IMR-90 (cell line): ENCODE data around the gene IFT25. TPM values are rescaled to one million over a fixed set of nuclear protein-coding genes. Genes with fewer than 3 reads are reported as not detected.

ENCODE experiments used
- ATAC-seq: fragments of 200-7000 bp; cut with Tn5 transposase; 2 replicates; pipeline ENCODE4 v1.9.1; 2020; ENCODE audit warnings: low read depth, mild to moderate bottlenecking, moderate library complexity
- BruUV-seq: library from RNA; stranded (reverse); fragments of 400-500 nt; replicated peaks from 2 replicates; lab custom pipeline; 2021; lab: Mats Ljungman, UMichigan
- CTCF ChIA-PET: fragments of 300-600 bp; formaldehyde crosslinking; extraction: SDS; loops from one replicate; lab custom pipeline; 2021; ENCODE audit warnings: antibody characterized with exemption; lab: Yijun Ruan, JAX
- POLR2A ChIA-PET: fragments of 300-600 bp; sonication (Branson Sonifier 250); formaldehyde crosslinking; loops from one replicate; lab custom pipeline; 2022; ENCODE audit warnings: antibody characterized with exemption; ENCODE audit not compliant: unreplicated experiment; lab: Charles Lee
- DNase-seq: peaks from one replicate; pipeline ENCODE4 v3.0.0; 2013
- H2AFZ ChIP-seq: replicated peaks from 2 replicates; pipeline ENCODE3; 2013; ENCODE audit warnings: low read length, mild to moderate bottlenecking; ENCODE audit not compliant: poor library complexity
- H2AK5ac ChIP-seq: 2 replicates; pipeline ENCODE4 v1.6.1; 2013; ENCODE audit warnings: low read depth, low read length, inconsistent platforms
- H2AK9ac ChIP-seq: replicated peaks from 2 replicates; pipeline ENCODE3; 2013; ENCODE audit warnings: mild to moderate bottlenecking, low read depth, low read length, moderate library complexity; ENCODE audit not compliant: poor library complexity
- H2BK120ac ChIP-seq: 2 replicates; pipeline ENCODE4 v1.6.1; 2013; ENCODE audit warnings: low read depth, low read length, inconsistent platforms
- H2BK15ac ChIP-seq: 3 replicates; pipeline ENCODE4 v1.6.1; 2013; ENCODE audit warnings: low read depth, low read length, inconsistent platforms
- H2BK20ac ChIP-seq: 2 replicates; pipeline ENCODE4 v1.6.1; 2013; ENCODE audit warnings: low read depth, mild to moderate bottlenecking, inconsistent platforms, low read length, moderate library complexity
- H2BK5ac ChIP-seq: 2 replicates; pipeline ENCODE4 v1.6.1; 2013; ENCODE audit warnings: mild to moderate bottlenecking, low read depth, low read length, inconsistent platforms; ENCODE audit not compliant: poor library complexity, severe bottlenecking
- H3K14ac ChIP-seq: replicated peaks from 2 replicates; pipeline ENCODE4 v1.6.1; 2013; ENCODE audit warnings: low read depth, low read length, inconsistent platforms
- H3K18ac ChIP-seq: 2 replicates; pipeline ENCODE4 v1.6.1; 2013; ENCODE audit warnings: low read depth, low read length, control low read depth
- H3K23ac ChIP-seq: 2 replicates; pipeline ENCODE4 v1.6.1; 2013; ENCODE audit warnings: low read depth, low read length, inconsistent platforms
- H3K27ac ChIP-seq: 2 replicates; pipeline ENCODE4 v1.5.1; 2013; ENCODE audit warnings: mild to moderate bottlenecking, control low read depth, low read length; ENCODE audit not compliant: insufficient read depth
- H3K27me3 ChIP-seq: 2 replicates; pipeline ENCODE4 v1.6.1; 2013; ENCODE audit warnings: low read length; ENCODE audit not compliant: control insufficient read depth, insufficient read depth
- H3K36me3 ChIP-seq: 2 replicates; pipeline ENCODE4 v1.6.1; 2013; ENCODE audit warnings: low read length, mixed read lengths; ENCODE audit not compliant: control insufficient read depth, insufficient read depth
- H3K4ac ChIP-seq: 2 replicates; pipeline ENCODE4 v1.6.1; 2013; ENCODE audit warnings: low read depth, low read length, inconsistent platforms
- H3K4me1 ChIP-seq: 2 replicates; pipeline ENCODE4 v1.6.1; 2013; ENCODE audit warnings: low read length, mixed read lengths; ENCODE audit not compliant: control insufficient read depth, insufficient read depth
- H3K4me2 ChIP-seq: 2 replicates; pipeline ENCODE4 v1.6.1; 2013; ENCODE audit warnings: low read depth, mild to moderate bottlenecking, control low read depth, low read length, moderate library complexity
- H3K4me3 ChIP-seq: 2 replicates; pipeline ENCODE4 v1.5.1; 2013; ENCODE audit warnings: low read depth, mild to moderate bottlenecking, control low read depth, low read length, moderate library complexity; ENCODE audit not compliant: insufficient read depth
- H3K56ac ChIP-seq: 2 replicates; pipeline ENCODE4 v1.6.1; 2013; ENCODE audit warnings: low read length, inconsistent platforms; ENCODE audit not compliant: insufficient read depth; ENCODE audit errors: extremely low read depth
- H3K79me1 ChIP-seq, 2 experiments: 2 replicates each; pipeline ENCODE4 v1.6.1; 2013; ENCODE audit warnings: low read length in 2 of 2, inconsistent platforms in 1 of 2, low read depth in 1 of 2
- H3K9ac ChIP-seq: 2 replicates; pipeline ENCODE4 v1.6.1; 2013; ENCODE audit warnings: low read depth, low read length, control low read depth
- H3K9me1 ChIP-seq: 2 replicates; pipeline ENCODE4 v1.6.1; 2013; ENCODE audit warnings: low read length, inconsistent platforms; ENCODE audit not compliant: insufficient read depth
- H3K9me3 ChIP-seq: 2 replicates; pipeline ENCODE4 v1.6.1; 2013; ENCODE audit warnings: low read length; ENCODE audit not compliant: control insufficient read depth, insufficient read depth
- H4K20me1 ChIP-seq: 2 replicates; pipeline ENCODE4 v1.6.1; 2013; ENCODE audit warnings: low read length, inconsistent platforms; ENCODE audit not compliant: insufficient read depth
- H4K5ac ChIP-seq: 2 replicates; pipeline ENCODE4 v1.6.1; 2013; ENCODE audit warnings: mild to moderate bottlenecking, low read depth, low read length, control low read depth
- H4K8ac ChIP-seq, 2 experiments: 2 replicates each; pipeline ENCODE4 v1.6.1; 2013; ENCODE audit warnings: low read depth in 2 of 2, low read length in 2 of 2, control low read depth in 1 of 2, inconsistent platforms in 1 of 2
- H4K91ac ChIP-seq: 2 replicates; pipeline ENCODE4 v1.6.1; 2013; ENCODE audit warnings: low read depth, low read length, inconsistent platforms; ENCODE audit not compliant: insufficient read depth
- BHLHE40 ChIP-seq: fragments of 150-350 bp; IDR thresholded peaks from 2 replicates; pipeline ENCODE4 v1.6.1; 2016; ENCODE audit warnings: mild to moderate bottlenecking, low read depth, low read length
- CHD1 ChIP-seq: IDR thresholded peaks from 2 replicates; pipeline ENCODE4 v1.6.1; 2012; ENCODE audit warnings: low read depth, low read length, improper control_type of control experiment
- ELK1 ChIP-seq: fragments of 150-350 bp; IDR thresholded peaks from 2 replicates; pipeline ENCODE4 v1.6.1; 2016; ENCODE audit warnings: low read depth, mild to moderate bottlenecking, low read length, moderate library complexity, borderline replicate concordance
- FOS ChIP-seq: fragments of 150-350 bp; IDR thresholded peaks from 2 replicates; pipeline ENCODE4 v1.6.1; 2016; ENCODE audit warnings: low read depth, low read length
- MAFK ChIP-seq: IDR thresholded peaks from 2 replicates; pipeline ENCODE4 v1.6.1; 2012; ENCODE audit warnings: low read depth, low read length, improper control_type of control experiment
- POLR2A ChIP-seq: IDR thresholded peaks from 2 replicates; pipeline ENCODE4 v1.6.1; 2012; ENCODE audit warnings: mild to moderate bottlenecking, low read depth, low read length
- RAD21 ChIP-seq: IDR thresholded peaks from 2 replicates; pipeline ENCODE4 v1.6.1; 2012; ENCODE audit warnings: low read length, improper control_type of control experiment
- RCOR1 ChIP-seq: IDR thresholded peaks from 2 replicates; pipeline ENCODE4 v1.6.1; 2012; ENCODE audit warnings: mild to moderate bottlenecking, low read length, improper control_type of control experiment; ENCODE audit not compliant: insufficient replicate concordance
- RFX5 ChIP-seq: IDR thresholded peaks from 2 replicates; pipeline ENCODE4 v1.8.0; 2012; ENCODE audit warnings: low read depth, mild to moderate bottlenecking, low read length, moderate library complexity
- WGBS, 2 experiments: methylation state at CpG; one replicate each; pipeline versions ENCODE4 v1.1.5 to v1.1.7; 2013; ENCODE audit warnings: missing lambda C conversion rate in 2 of 2; ENCODE audit not compliant: insufficient read length in 1 of 2; ENCODE audit errors: extremely low coverage in 2 of 2; 5-methylcytosine and 5-hydroxymethylcytosine counted together
- dilution Hi-C: fragments of 300-500 bp; cut with HindIII; formaldehyde crosslinking; loops from one replicate; pipeline ENCODE4 v1.14.3; 2018; ENCODE audit warnings: low sequenced_read_pairs; ENCODE audit not compliant: unreplicated experiment
- in situ Hi-C: fragments of 300-500 bp; cut with MboI; formaldehyde crosslinking; loops from 3 replicates; pipeline ENCODE4 v1.14.3; 2019; ENCODE audit warnings: low sequenced_read_pairs, inconsistent platforms, mixed read lengths
- intact Hi-C: fragments of 100-400 bp; cut with micrococcal nuclease; formaldehyde crosslinking; loops from 2 replicates; pipeline ENCODE4 v1.10.0; 2022
- polyA plus RNA-seq, 3 experiments: library from polyadenylated mRNA; depleted of rRNA; stranded (reverse); fragments of >200 nt; gene quantifications; 2 replicates each; pipeline ENCODE4 v1.2.3, GENCODE V29; 2012; ENCODE audit warnings: low replicate concordance in 1 of 3
- total RNA-seq: library from RNA; depleted of rRNA; stranded (reverse); fragments of >200 nt; gene quantifications from 2 replicates; pipeline ENCODE4 v1.2.3, GENCODE V29; 2012

The IFT25 gene
- total and polyA plus RNA-seq, 2 of the 4 experiments (the other 2 are of a cell fraction): 9.1 to 38.0 TPM

- Histone ChIP-seq H3K4me2 (no peak overlapping the region), H3K4me1 (peaks cover 2% of the 10 kb centered on the region; the same call in 1 of the 2 replicates), H4K5ac (no peak overlapping the region), H3K9me1 (no peaks in the 10 kb centered on the region), H2AFZ (no peak overlapping the region), H3K27me3 (no peaks in the 10 kb centered on the region; the same call in 1 of the 2 replicates), H3K23ac (no peak overlapping the region), H3K9me3 (no peaks in the 10 kb centered on the region), H4K91ac (no peak overlapping the region), H4K8ac (no peak overlapping the region), H3K4me3 (no peak overlapping the region), H3K18ac (no peak overlapping the region), H3K4ac (no peak overlapping the region), H3K14ac (no peak overlapping the region), H3K56ac (no peak overlapping the region), H2BK15ac (no peak overlapping the region), H4K20me1 (no peaks in the 10 kb centered on the region), H2BK120ac (no peak overlapping the region), H2BK5ac (no peak overlapping the region), H2AK5ac (no peak overlapping the region), H3K79me1 (no peaks in the 10 kb centered on the region), H3K36me3 (no peaks in the 10 kb centered on the region), H3K27ac (no peak overlapping the region), H3K9ac (no peak overlapping the region), H2BK20ac (no peak overlapping the region), H2AK9ac (no peak overlapping the region)
- DNase-seq (no peak), ATAC-seq (no peak)
- ChIA-PET CTCF (no interaction called here), POLR2A (no interaction called here)
- in situ Hi-C loops (no loop called here), intact Hi-C loops (no loop called here), dilution Hi-C loops (no loop called here)
- no TSS peak for BruUV-seq
- no peak for TF ChIP-seq RAD21
- no peak for TF ChIP-seq ELK1
- TF ChIP-seq POLR2A: no peak
- TF ChIP-seq RFX5: no peak
- TF ChIP-seq FOS: no peak
- no peak for TF ChIP-seq RCOR1
- TF ChIP-seq MAFK: no peak
- TF ChIP-seq CHD1: no peak
- TF ChIP-seq BHLHE40: no peak
- WGBS, 2 experiments: no CpG with 5 or more reads among the region's 3 CpGs
These were observed 41.0 kb upstream of the IFT25 start for GRCh38 chr1:53986458-53986857.
